HCT116 (cell line): Measurements from ENCODE around the gene DNASE2. TPM values are rescaled to one million over a fixed set of nuclear protein-coding genes. Genes with fewer than 3 reads are reported as not detected.
A peak's percentile ranks its signal among the peaks of the same experiment; 100 is the strongest.

ENCODE experiments used
- ATAC-seq: fragments of 200-7000 bp; cut with Tn5 transposase; 2 replicates; pipeline ENCODE4 v1.9.1; 2020; ENCODE audit warnings: mild to moderate bottlenecking, moderate library complexity
- BruUV-seq: library from RNA; stranded (reverse); fragments of 400-500 nt; replicated peaks from 2 replicates; lab custom pipeline; 2021; lab: Mats Ljungman, UMichigan
- CTCF ChIA-PET: fragments of 300-600 bp; sonication (Branson Sonifier 250); formaldehyde crosslinking; loops from one replicate; lab custom pipeline; 2021; ENCODE audit warnings: antibody characterized with exemption; lab: Charles Lee
- POLR2A ChIA-PET: fragments of 300-600, 350-600 bp; sonication (Branson Sonifier 250); formaldehyde crosslinking; loops from one replicate; lab custom pipeline; 2021; ENCODE audit warnings: antibody characterized with exemption; lab: Charles Lee
- RAD21 ChIA-PET, 2 experiments: fragments of 300-600 bp; sonication (Branson Sonifier 250); formaldehyde crosslinking; loops; one replicate each; lab custom pipeline; 2023; ENCODE audit warnings: low total read pairs in 2 of 2; ENCODE audit not compliant: uncharacterized antibody in 2 of 2, unreplicated experiment in 2 of 2, low non-redundant PET in 1 of 2; lab: Charles Lee
- DNase-seq: peaks from one replicate; pipeline ENCODE4 v3.0.0-alpha.2; 2010; ENCODE audit warnings: low read depth, low spot score
- H2AFZ ChIP-seq: fragments of 200-600 bp; shearing (Covaris generic), sonication (generic); 2 replicates; pipeline ENCODE4 v1.6.1; 2017; ENCODE audit warnings: low read depth, mixed run types, mixed read lengths, antibody characterized with exemption, low read length; ENCODE audit not compliant: poor library complexity, severe bottlenecking
- H3K27ac ChIP-seq: 2 replicates; pipeline ENCODE4 v1.5.1; 2012; ENCODE audit warnings: low read depth, low read length
- H3K27me3 ChIP-seq: fragments of 200-600 bp; sonication (generic); 2 replicates; pipeline ENCODE4 v1.6.1; 2016; ENCODE audit warnings: mixed run types, low read length, mixed read lengths; ENCODE audit not compliant: insufficient read depth
- H3K36me3 ChIP-seq, 2 experiments: fragments of 200-500 bp in 1 of 2; fragments of 200-600 bp in 1 of 2; sonication (Bioruptor generic) in 1 of 2; sonication (generic) in 1 of 2; 2 replicates each; pipeline versions ENCODE4 v1.5.1 to v1.6.1; 2014 to 2016; ENCODE audit warnings: low read length in 2 of 2, inconsistent platforms in 1 of 2, mixed read lengths in 1 of 2, mixed run types in 1 of 2; ENCODE audit not compliant: insufficient read depth in 2 of 2, control insufficient read depth in 1 of 2
- H3K4me1 ChIP-seq, 2 experiments: fragments of 200-600 bp in 1 of 2; sonication (generic) in 1 of 2; 2 replicates each; pipeline versions ENCODE4 v1.5.1 to v1.6.1; 2012 to 2017; ENCODE audit warnings: low read length in 2 of 2, inconsistent platforms in 1 of 2, mild to moderate bottlenecking in 1 of 2, mixed read lengths in 1 of 2, mixed run types in 1 of 2, moderate library complexity in 1 of 2; ENCODE audit not compliant: insufficient read depth in 2 of 2, control insufficient read depth in 1 of 2
- H3K4me2 ChIP-seq: fragments of 200-600 bp; sonication (generic); 2 replicates; pipeline ENCODE4 v1.6.1; 2017; ENCODE audit warnings: mixed run types, low read length, mixed read lengths
- H3K4me3 ChIP-seq, 2 experiments: fragments of 200-600 bp in 1 of 2; sonication (generic) in 1 of 2; replicated peaks in 1 of 2; 2 replicates each; pipeline ENCODE4 v1.5.1; 2011 to 2016; ENCODE audit warnings: low read length in 2 of 2, control low read depth in 1 of 2, low read depth in 1 of 2, mild to moderate bottlenecking in 1 of 2, mixed read lengths in 1 of 2, mixed run types in 1 of 2
- H3K79me2 ChIP-seq: fragments of 200-600 bp; sonication (generic); 2 replicates; pipeline ENCODE4 v1.6.1; 2017; ENCODE audit warnings: mild to moderate bottlenecking, mixed run types, low read length, moderate library complexity, mixed read lengths; ENCODE audit not compliant: insufficient read depth
- H3K9ac ChIP-seq: fragments of 200-600 bp; sonication (generic); 2 replicates; pipeline ENCODE4 v1.6.1; 2016; ENCODE audit warnings: low read length, mixed read lengths
- H3K9me2 ChIP-seq: fragments of 200-600 bp; sonication (generic), shearing (Covaris generic); 2 replicates; pipeline ENCODE4 v1.6.1; 2017; ENCODE audit warnings: mixed run types, mild to moderate bottlenecking, moderate library complexity; ENCODE audit not compliant: insufficient read depth
- H3K9me3 ChIP-seq, 2 experiments: fragments of 200-500 bp in 1 of 2; fragments of 200-600 bp in 1 of 2; sonication (Bioruptor generic) in 1 of 2; sonication (generic) in 1 of 2; 2 replicates each; pipeline ENCODE4 v1.6.1; 2014 to 2017; ENCODE audit warnings: low read length in 2 of 2, mixed read lengths in 2 of 2, inconsistent platforms in 1 of 2, low read depth in 1 of 2, mild to moderate bottlenecking in 1 of 2, mixed run types in 1 of 2, moderate library complexity in 1 of 2; ENCODE audit not compliant: control insufficient read depth in 1 of 2, insufficient read depth in 1 of 2
- H4K20me1 ChIP-seq: fragments of 200-600 bp; sonication (generic), shearing (Covaris generic); 2 replicates; pipeline ENCODE4 v1.6.1; 2017; ENCODE audit warnings: mixed run types, mild to moderate bottlenecking, moderate library complexity; ENCODE audit not compliant: insufficient read depth
- ATF3 ChIP-seq: IDR thresholded peaks from 2 replicates; pipeline ENCODE4 v1.6.1; 2012
- CBX3 ChIP-seq: IDR thresholded peaks from 2 replicates; pipeline ENCODE4 v1.6.1; 2012; ENCODE audit warnings: low read depth
- CEBPB ChIP-seq: IDR thresholded peaks from 2 replicates; pipeline ENCODE4 v1.6.1; 2012; ENCODE audit warnings: low read depth
- CTCF ChIP-seq, 3 experiments: fragments of 200-600 bp in 1 of 3; sonication (generic) in 1 of 3; IDR thresholded peaks in 2 of 3; conservative IDR thresholded peaks in 1 of 3; 2 replicates each; pipeline ENCODE4 v1.5.1; 2012 to 2017; ENCODE audit warnings: low read depth in 2 of 3, low read length in 2 of 3, antibody characterized with exemption in 1 of 3, borderline replicate concordance in 1 of 3, control low read depth in 1 of 3, mild to moderate bottlenecking in 1 of 3, mixed read lengths in 1 of 3, mixed run types in 1 of 3, moderate library complexity in 1 of 3; ENCODE audit not compliant: insufficient read depth in 1 of 3
- ELF1 ChIP-seq: IDR thresholded peaks from 2 replicates; pipeline ENCODE4 v1.6.1; 2012; ENCODE audit warnings: low read depth, borderline replicate concordance
- JUND ChIP-seq: IDR thresholded peaks from 2 replicates; pipeline ENCODE4 v1.6.1; 2012
- POLR2A ChIP-seq: IDR thresholded peaks from 2 replicates; pipeline ENCODE4 v1.7.0; 2011; ENCODE audit warnings: borderline replicate concordance; ENCODE audit not compliant: insufficient read depth, insufficient read length; ENCODE audit errors: extremely low read depth
- POLR2AphosphoS5 ChIP-seq: IDR thresholded peaks from 2 replicates; pipeline ENCODE4 v1.6.1; 2011; ENCODE audit warnings: mild to moderate bottlenecking, low read depth, low read length, moderate library complexity
- RAD21 ChIP-seq: IDR thresholded peaks from 2 replicates; pipeline ENCODE4 v1.6.1; 2012; ENCODE audit warnings: low read depth, mild to moderate bottlenecking
- SP1 ChIP-seq: IDR thresholded peaks from 2 replicates; pipeline ENCODE4 v1.6.1; 2012; ENCODE audit warnings: low read depth
- TCF7L2 ChIP-seq: IDR thresholded peaks from 2 replicates; pipeline ENCODE4 v1.7.0; 2011; ENCODE audit warnings: borderline replicate concordance, inconsistent platforms; ENCODE audit not compliant: insufficient read depth, insufficient read length; ENCODE audit errors: extremely low read depth
- ZFX ChIP-seq: fragments of 450-650 bp; IDR thresholded peaks from 2 replicates; pipeline ENCODE4 v1.6.1; 2017
- ZNF274 ChIP-seq: fragments of 200-500 bp; sonication (Bioruptor generic); IDR thresholded peaks from 2 replicates; pipeline ENCODE4 v1.6.1; 2014; ENCODE audit warnings: mild to moderate bottlenecking, low read depth, low read length, inconsistent platforms
- intact Hi-C: fragments of 100-400 bp; cut with micrococcal nuclease; formaldehyde crosslinking; loops from 2 replicates; pipeline ENCODE4 v1.10.0; 2022
- microRNA-seq: library from miRNA; unstranded; fragments of <30 nt; microRNA quantifications from one replicate; pipeline ENCODE4, GENCODE V29; 2016; ENCODE audit warnings: borderline number of aligned reads
- total RNA-seq: library from RNA; stranded (reverse); gene quantifications from one replicate; pipeline ENCODE4 v1.2.1, GENCODE V29; 2021; ENCODE audit not compliant: unreplicated experiment
- TF ChIP-seq, protein P1 (sequence below): IDR thresholded peaks from 2 replicates; pipeline ENCODE4 v1.6.1; 2012

Gene DNASE2
- total RNA-seq, 1 experiment from 2014 or later: 36.6 TPM

- no peak for DNase-seq
- H3K36me3 ChIP-seq: no peaks in the 10 kb centered on the region
- intact Hi-C loops: no loop called here
- peak overlapping the region; percentile 36 to 40 for H3K4me3 ChIP-seq
- no peaks in the 10 kb centered on the region for H3K27me3 ChIP-seq
- ChIA-PET RAD21 (no interaction called here), CTCF (interaction anchor here (0.6 to 3.1 kb wide), 8 partner anchors 9 to 160 kb away, joined by 3 to 12 read pairs (median 4); partner anchors contain the start of genes RNASEH2A, RTBDN and TRIR), POLR2A (interaction anchor here (0.6 to 1.2 kb wide), 3 partner anchors 9 to 34 kb away, joined by 3 to 4 read pairs (median 3); partner anchors contain the start of genes JUNB and RTBDN)
- peaks cover 8 to 22% of the 10 kb centered on the region in 2 experiments for H3K4me1 ChIP-seq
- H3K79me2 ChIP-seq: no peaks in the 10 kb centered on the region
- H3K9me2 ChIP-seq: no peaks in the 10 kb centered on the region
- BruUV-seq: no TSS peak
- H3K9me3 ChIP-seq: peaks cover 0 to 6% of the 10 kb centered on the region in 2 experiments; a peak in 1 of 4 replicates
- H2AFZ ChIP-seq: peak overlapping the region; percentile 28
- TF ChIP-seq JUND (no peak), ZNF274 (no peak), SP1 (no peak), RAD21 (0 out of 2 replicates have a peak, but pooled peaks have one; percentile 26), ELF1 (no peak), CBX3 (0 out of 2 replicates have a peak, but pooled peaks have one; percentile 51), POLR2AphosphoS5 (peak; percentile 24; the same call in 1 of the 2 replicates), CEBPB (no peak), ATF3 (no peak), ZFX (peak; percentile 22; the same call in 1 of the 2 replicates), POLR2A (no peak), CTCF (IDR thresholded peaks at IDR 0.05 in 2 of 3, conservative IDR thresholded peaks at IDR 0.05 in 1 of 3; ENCODE audit: borderline replicate concordance in 1 of 3, insufficient read depth in 1 of 3, low read depth in 2 of 3, low read length in 2 of 3) (peak; percentile 44 to 77 (median 74); a peak in 5 of 6 replicates), TCF7L2 (no peak)
- TF ChIP-seq, protein P1, sequence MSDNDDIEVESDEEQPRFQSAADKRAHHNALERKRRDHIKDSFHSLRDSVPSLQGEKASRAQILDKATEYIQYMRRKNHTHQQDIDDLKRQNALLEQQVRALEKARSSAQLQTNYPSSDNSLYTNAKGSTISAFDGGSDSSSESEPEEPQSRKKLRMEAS: peak; percentile 97
- peak overlapping the region; percentile 23 for H3K9ac ChIP-seq
- peak overlapping the region; percentile 71 for H3K4me2 ChIP-seq
- no peaks in the 10 kb centered on the region for H4K20me1 ChIP-seq
- peak overlapping the region; percentile 59 for H3K27ac ChIP-seq
- peak; percentile 90 for ATAC-seq
Observed at GRCh38 chr19:12825254-12826131, 55.8 kb downstream of the DNASE2 start.

Small RNA genes within 50 kb of the gene (microRNA-seq; reads per million reads assigned to microRNA genes)
- not detected for gene MIR5695
- gene MIR6794: not detected

Other genes with a start within 250 kb of the DNASE2 start
- 48.3 TPM for gene MAN2B1, start 214.7 kb downstream of the DNASE2 start, total RNA-seq
- gene WDR83, start 214.6 kb downstream of the DNASE2 start, total RNA-seq: 20.1 TPM
- gene DHPS, start 199.6 kb downstream of the DNASE2 start, total RNA-seq: 134 TPM
- gene GNG14, start 193.5 kb downstream of the DNASE2 start, total RNA-seq: not detected
- 14.0 TPM for gene FBXW9, start 184.8 kb downstream of the DNASE2 start, total RNA-seq
- gene TNPO2, start 157.5 kb downstream of the DNASE2 start, total RNA-seq: 81.8 TPM
- 155 TPM for gene TRIR, start 146.8 kb downstream of the DNASE2 start, total RNA-seq
- 77.6 TPM for gene GET3, start 144.0 kb downstream of the DNASE2 start, total RNA-seq
- gene BEST2, start 129.7 kb downstream of the DNASE2 start, total RNA-seq: 0.10 TPM
- gene HOOK2, start 105.9 kb downstream of the DNASE2 start, total RNA-seq: 96.3 TPM
- gene JUNB, start 90.0 kb downstream of the DNASE2 start, total RNA-seq: 194 TPM
- gene PRDX2, start 79.6 kb downstream of the DNASE2 start, total RNA-seq: 387 TPM
- gene THSD8, start 79.4 kb downstream of the DNASE2 start, total RNA-seq: 33.3 TPM
- 54.5 TPM for gene RNASEH2A, start 74.9 kb downstream of the DNASE2 start, total RNA-seq
- 25.1 TPM for gene RTBDN, start 46.9 kb downstream of the DNASE2 start, total RNA-seq
- gene MAST1, start 42.9 kb downstream of the DNASE2 start, total RNA-seq: 28.9 TPM
- not detected for gene KLF1, start 5.8 kb upstream of the DNASE2 start, total RNA-seq
- gene GCDH, start 9.7 kb upstream of the DNASE2 start, total RNA-seq: 23.2 TPM
- 0.25 TPM for gene SYCE2, start 37.8 kb upstream of the DNASE2 start, total RNA-seq
- gene FARSA, start 52.3 kb upstream of the DNASE2 start, total RNA-seq: 129 TPM
- 739 TPM for gene CALR, start 57.2 kb upstream of the DNASE2 start, total RNA-seq
- gene RAD23A, start 64.4 kb upstream of the DNASE2 start, total RNA-seq: 163 TPM
- 35.9 TPM for gene GADD45GIP1, start 75.8 kb upstream of the DNASE2 start, total RNA-seq
- 0.25 TPM for gene DAND5, start 88.1 kb upstream of the DNASE2 start, total RNA-seq
- gene NFIX, start 114.0 kb upstream of the DNASE2 start, total RNA-seq: 34.8 TPM
- 2.6 TPM for gene LYL1, start 221.4 kb upstream of the DNASE2 start, total RNA-seq
- gene TRMT1, start 235.3 kb upstream of the DNASE2 start, total RNA-seq: 84.4 TPM
- 181 TPM for gene NACC1, start 236.8 kb upstream of the DNASE2 start, total RNA-seq